ENCODE data around the gene GNA12.
"Not testable (repeated sequence)": the region's sequence is repeated elsewhere in the genome, so short reads cannot be mapped to it uniquely, and the experiment has no call there.

Gene GNA12

DNA sequence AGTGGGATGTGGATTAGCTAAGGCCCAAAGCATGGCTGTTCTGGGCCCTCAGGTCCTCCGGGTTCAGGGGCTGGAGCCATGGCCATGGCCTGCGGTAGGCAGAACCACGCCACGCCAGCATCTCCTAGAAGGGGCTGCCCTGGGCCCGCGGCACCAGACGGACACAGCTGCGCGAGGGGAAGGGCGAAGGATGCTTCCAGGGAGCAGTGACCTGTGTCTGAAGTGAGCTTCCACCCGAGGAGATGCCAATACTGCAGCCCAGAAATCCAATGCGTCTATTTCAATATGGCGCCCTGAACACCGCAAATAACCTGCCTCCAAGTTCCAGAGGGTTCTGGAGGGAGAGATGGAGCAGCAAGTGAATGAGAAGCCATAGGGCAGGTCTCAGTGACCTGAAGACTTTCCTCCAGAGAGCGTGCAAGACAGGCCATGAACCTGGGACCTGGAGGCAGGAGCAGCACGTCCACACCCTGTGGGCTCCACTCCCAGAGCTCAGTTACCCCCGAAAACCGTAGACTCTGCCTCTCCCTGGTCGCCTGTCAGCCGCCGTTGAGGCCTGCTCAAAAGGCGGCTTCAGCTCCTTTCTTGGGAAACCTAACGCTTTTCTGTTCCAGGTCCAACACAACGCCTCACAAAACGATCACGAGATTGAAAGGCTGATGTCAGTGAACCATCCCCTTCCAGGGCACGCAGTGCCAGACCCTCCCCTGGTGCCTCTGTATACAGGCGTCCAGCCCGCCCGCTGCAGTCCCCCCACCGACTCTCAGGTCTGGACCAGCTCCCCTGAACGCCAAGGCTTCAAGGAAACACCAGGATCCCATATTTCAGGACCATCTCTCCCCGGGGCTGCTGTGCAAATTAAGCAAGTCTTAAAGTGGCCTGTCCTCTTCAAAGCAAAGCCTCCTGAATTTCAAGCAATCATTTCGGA lies 118.7 kb downstream of the GNA12 start:
- DNase-seq (ENCODE audit: low read depth): no peak
- no peak for TF ChIP-seq CTCF (conservative IDR thresholded peaks at IDR 0.05; ENCODE audit: control insufficient read depth, insufficient read depth, low read depth, low read length)
- H3K4me3 ChIP-seq (ENCODE audit: control insufficient read depth, low read depth, low read length): no peak overlapping the region

- no peak for TF ChIP-seq CTCF (conservative IDR thresholded peaks at IDR 0.05; ENCODE audit: control insufficient read depth, insufficient read depth, low read depth, low read length)
- H3K4me3 ChIP-seq (ENCODE audit: control insufficient read depth, low read depth, low read length): no peak overlapping the region
- no peak for DNase-seq (ENCODE audit: low read depth)
Measured at GRCh38 chr7:2724453-2725177, 119.5 kb downstream of the GNA12 start.

- DNase-seq (ENCODE audit: low read depth): not testable (repeated sequence)
Measured at GRCh38 chr7:2724036-2724435, 120.1 kb downstream of the GNA12 start.

DNA sequence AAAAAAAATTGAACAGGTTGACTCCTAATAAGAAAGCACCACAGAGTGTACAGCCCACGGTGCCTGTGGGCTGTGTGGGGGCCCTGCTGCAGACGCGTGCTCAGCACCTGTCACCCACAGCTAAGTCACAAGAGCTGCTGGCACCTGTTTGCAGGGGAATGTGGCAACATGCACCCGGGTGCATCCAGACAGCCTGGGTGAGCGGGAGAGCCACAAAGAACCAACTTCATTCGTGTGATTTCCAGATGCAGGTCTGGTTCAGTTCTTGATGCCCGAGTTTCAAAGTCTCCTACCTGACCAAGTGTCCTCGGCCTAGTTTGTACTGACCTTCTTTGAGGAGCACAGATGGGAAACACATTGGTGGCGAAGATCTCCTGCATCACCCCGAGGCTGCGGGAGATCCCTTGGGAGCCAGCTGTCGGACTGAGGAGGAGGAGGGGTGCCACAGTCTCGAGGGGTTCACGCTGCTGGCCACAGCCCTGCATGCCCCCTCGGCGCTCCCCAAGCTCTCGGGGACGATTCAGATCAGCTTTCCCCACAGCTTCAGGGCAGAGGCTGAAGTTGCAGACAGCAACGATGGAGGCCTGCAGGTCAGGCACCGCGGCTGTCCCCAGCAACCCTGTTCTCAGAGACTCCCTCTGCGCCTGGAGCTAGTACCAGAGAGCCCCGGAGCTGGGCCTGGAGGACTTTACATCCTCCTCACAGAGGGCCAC lies 120.8 kb downstream of the GNA12 start:
- TF ChIP-seq CTCF (conservative IDR thresholded peaks at IDR 0.05; ENCODE audit: control insufficient read depth, insufficient read depth, low read depth, low read length): no peak
- DNase-seq (ENCODE audit: low read depth): no peak
- no peak overlapping the region for H3K4me3 ChIP-seq (ENCODE audit: control insufficient read depth, low read depth, low read length)

More at GRCh38 chr7:2724036-2724435, 120.1 kb downstream of the GNA12 start:
- not testable (repeated sequence) for H3K4me3 ChIP-seq (ENCODE audit: control insufficient read depth, low read depth, low read length)

DNA sequence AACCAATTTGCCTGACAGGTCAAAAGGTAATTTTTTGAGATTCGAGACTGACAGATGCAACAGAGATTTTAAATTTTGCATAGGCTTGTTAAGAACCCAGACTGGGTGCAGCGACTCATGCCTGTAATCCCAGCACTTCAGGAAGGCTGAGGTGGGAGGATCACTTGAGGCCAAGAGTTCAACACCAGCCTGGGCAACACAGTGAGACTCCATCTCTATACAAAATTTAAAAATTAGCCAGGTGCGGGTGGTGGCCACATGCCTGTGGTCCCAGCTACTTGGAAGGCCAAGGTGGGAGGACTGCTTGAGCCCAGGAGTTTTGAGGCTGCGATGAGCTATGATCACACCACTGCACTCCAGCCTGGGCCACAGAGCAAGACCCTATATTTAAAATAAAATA lies 121.5 kb downstream of the GNA12 start:
- DNase-seq (ENCODE audit: low read depth): no peak
- no peak for TF ChIP-seq CTCF (conservative IDR thresholded peaks at IDR 0.05; ENCODE audit: control insufficient read depth, insufficient read depth, low read depth, low read length)
- H3K4me3 ChIP-seq (ENCODE audit: control insufficient read depth, low read depth, low read length): no peak overlapping the region

DNA sequence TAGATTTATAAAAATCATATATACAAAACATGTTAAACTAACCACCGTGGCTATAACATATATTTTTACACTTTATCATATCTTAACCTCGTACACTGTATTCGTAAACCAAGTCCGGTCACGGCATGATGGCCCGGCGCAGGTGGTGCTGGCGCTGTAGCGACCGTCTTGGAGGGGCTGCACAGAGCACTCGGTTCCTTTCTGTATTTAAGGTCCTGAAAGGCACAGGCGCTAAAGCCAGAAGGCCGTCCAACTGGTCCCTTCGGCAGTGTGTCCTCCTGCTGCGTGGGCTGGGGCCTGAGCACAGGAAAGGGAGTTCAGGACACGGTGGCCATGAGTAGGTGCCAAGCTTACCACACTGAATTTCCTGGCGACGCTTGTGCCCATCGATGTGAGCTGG lies 122.3 kb downstream of the GNA12 start:
- no peak for TF ChIP-seq CTCF (conservative IDR thresholded peaks at IDR 0.05; ENCODE audit: control insufficient read depth, insufficient read depth, low read depth, low read length)
- no peak for DNase-seq (ENCODE audit: low read depth)
- H3K4me3 ChIP-seq (ENCODE audit: control insufficient read depth, low read depth, low read length): no peak overlapping the region

All from fibroblast of mammary gland (primary cell).